HEK293 (cell line): ENCODE results near the gene DNAJB5.
A peak's percentile ranks its signal among the peaks of the same experiment; 100 is the strongest.

Source experiments
- CTCF ChIA-PET: fragments of 350-600 bp; formaldehyde crosslinking; extraction: SDS; loops from one replicate; lab custom pipeline; 2021; ENCODE audit warnings: antibody characterized with exemption; lab: Yijun Ruan, JAX
- POLR2A ChIA-PET: fragments of 300-600 bp; formaldehyde crosslinking; extraction: SDS; loops from one replicate; lab custom pipeline; 2020; ENCODE audit warnings: antibody characterized with exemption, inconsistent platforms; lab: Yijun Ruan, JAX
- H3K27ac ChIP-seq: fragments of 200-500 bp; sonication (Bioruptor generic); 2 replicates; pipeline ENCODE4 v1.5.1; 2014; ENCODE audit warnings: low read depth, low read length, control low read depth, inconsistent platforms; ENCODE audit errors: extremely low read depth
- H3K36me3 ChIP-seq, 2 experiments: fragments of 200-500 bp in 1 of 2; sonication (Bioruptor generic) in 1 of 2; 1 replicate in 1 of 2; 2 replicates in 1 of 2; pipeline ENCODE4 v1.5.1; 2014 to 2017; ENCODE audit warnings: inconsistent platforms in 2 of 2, low read length in 2 of 2; ENCODE audit not compliant: control insufficient read depth in 2 of 2, insufficient read depth in 1 of 2
- H3K4me1 ChIP-seq: fragments of 200-500 bp; sonication (Bioruptor generic); 2 replicates; pipeline ENCODE4 v1.5.1; 2014; ENCODE audit warnings: mild to moderate bottlenecking, low read length, inconsistent platforms; ENCODE audit not compliant: control insufficient read depth, insufficient read depth
- H3K4me3 ChIP-seq: 2 replicates; pipeline ENCODE4 v1.5.1; 2011; ENCODE audit warnings: low read depth, mild to moderate bottlenecking, control low read depth, low read length, moderate library complexity
- H3K9me3 ChIP-seq: fragments of 200-500 bp; sonication (Bioruptor generic); 2 replicates; pipeline ENCODE4 v1.5.1; 2014; ENCODE audit warnings: low read depth, low read length, inconsistent platforms; ENCODE audit not compliant: control insufficient read depth, insufficient read depth
- EGR2 ChIP-seq: fragments of 450-650 bp; formaldehyde crosslinking; IDR thresholded peaks from 2 replicates; pipeline ENCODE4 v1.5.1; 2016; ENCODE audit warnings: low read depth, missing biosample characterization, missing genetic modification characterization
- HIC1 ChIP-seq: fragments of 450-650 bp; formaldehyde crosslinking; IDR thresholded peaks from 2 replicates; pipeline ENCODE4 v1.5.1; 2016; ENCODE audit warnings: missing biosample characterization, missing genetic modification characterization
- REPIN1 ChIP-seq: fragments of 450-650 bp; formaldehyde crosslinking; IDR thresholded peaks from 2 replicates; pipeline ENCODE4 v1.5.1; 2017; ENCODE audit warnings: missing biosample characterization, missing genetic modification characterization, low read depth
- SCRT1 ChIP-seq: fragments of 450-650 bp; formaldehyde crosslinking; IDR thresholded peaks from 2 replicates; pipeline ENCODE4 v1.5.1; 2016; ENCODE audit warnings: missing biosample characterization, missing genetic modification characterization, borderline replicate concordance
- SP2 ChIP-seq: fragments of 450-650 bp; formaldehyde crosslinking; IDR thresholded peaks from 2 replicates; pipeline ENCODE4 v1.5.1; 2016; ENCODE audit warnings: missing biosample characterization, missing genetic modification characterization
- ZFHX2 ChIP-seq: fragments of 450-650 bp; formaldehyde crosslinking; conservative IDR thresholded peaks from 2 replicates; pipeline ENCODE4 v1.5.1; 2016; ENCODE audit warnings: missing biosample characterization, missing genetic modification characterization
- ZNF221 ChIP-seq: fragments of 450-650 bp; formaldehyde crosslinking; IDR thresholded peaks from 2 replicates; pipeline ENCODE4 v1.5.1; 2017; ENCODE audit warnings: missing biosample characterization, missing genetic modification characterization, borderline replicate concordance
- ZNF292 ChIP-seq: fragments of 450-650 bp; formaldehyde crosslinking; IDR thresholded peaks from 2 replicates; pipeline ENCODE4 v1.5.1; 2016; ENCODE audit warnings: low read depth, missing biosample characterization, missing genetic modification characterization, borderline replicate concordance
- ZNF335 ChIP-seq: fragments of 450-650 bp; formaldehyde crosslinking; conservative IDR thresholded peaks from 2 replicates; pipeline ENCODE4 v1.5.1; 2016; ENCODE audit warnings: missing biosample characterization, missing genetic modification characterization
- ZNF391 ChIP-seq: fragments of 450-650 bp; formaldehyde crosslinking; IDR thresholded peaks from 2 replicates; pipeline ENCODE4 v1.5.1; 2016; ENCODE audit warnings: low read depth, missing biosample characterization, missing genetic modification characterization, borderline replicate concordance
- ZNF394 ChIP-seq: fragments of 450-650 bp; formaldehyde crosslinking; IDR thresholded peaks from 2 replicates; pipeline ENCODE4 v1.5.1; 2016; ENCODE audit warnings: missing biosample characterization, missing genetic modification characterization, mild to moderate bottlenecking, moderate library complexity, borderline replicate concordance
- TF ChIP-seq, protein P1 (sequence below): sonication (generic); formaldehyde crosslinking; IDR thresholded peaks from 2 replicates; pipeline ENCODE4 v1.8.1; 2022; ENCODE audit warnings: mild to moderate bottlenecking, moderate library complexity, missing genetic modification reagents
- TF ChIP-seq, protein P2 (sequence below): fragments of 450-650 bp; formaldehyde crosslinking; IDR thresholded peaks from 2 replicates; pipeline ENCODE4 v1.5.1; 2017; ENCODE audit warnings: missing biosample characterization, missing genetic modification characterization
- TF ChIP-seq, protein P3 (sequence below): fragments of 450-650 bp; formaldehyde crosslinking; IDR thresholded peaks from 2 replicates; pipeline ENCODE4 v1.5.1; 2016; ENCODE audit warnings: missing biosample characterization, missing genetic modification characterization

DNAJB5 gene

DNA sequence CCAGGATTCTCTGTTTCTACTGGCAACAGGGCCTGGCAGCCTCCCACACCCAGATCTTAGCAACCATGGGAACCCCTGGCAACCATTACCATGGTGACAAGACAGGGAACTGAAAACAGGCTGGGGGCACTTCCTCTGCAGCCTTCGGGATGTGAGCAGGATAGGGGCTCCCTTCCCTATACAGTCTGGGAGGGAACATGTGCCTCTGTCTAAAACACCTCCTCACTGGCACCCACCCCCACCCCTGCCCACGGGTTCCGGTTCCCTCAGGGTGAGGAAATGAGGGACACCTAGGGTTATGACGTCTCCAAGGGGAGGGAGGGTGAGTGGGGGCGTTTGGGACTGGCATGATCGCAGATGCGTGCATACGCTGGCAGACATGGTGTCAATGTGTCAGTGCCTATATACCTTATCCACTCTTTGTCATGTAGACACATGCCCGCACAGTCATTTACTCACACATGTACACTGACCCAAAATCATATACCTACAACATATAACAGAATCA is 3.0 kb upstream of the DNAJB5 start (continued):
- no peak for TF ChIP-seq ZNF292 (tag by site-specific recombination)
- TF ChIP-seq ZFHX2 (tag by site-specific recombination) = peak; percentile 35; the same call in 1 of the 2 replicates

DNA sequence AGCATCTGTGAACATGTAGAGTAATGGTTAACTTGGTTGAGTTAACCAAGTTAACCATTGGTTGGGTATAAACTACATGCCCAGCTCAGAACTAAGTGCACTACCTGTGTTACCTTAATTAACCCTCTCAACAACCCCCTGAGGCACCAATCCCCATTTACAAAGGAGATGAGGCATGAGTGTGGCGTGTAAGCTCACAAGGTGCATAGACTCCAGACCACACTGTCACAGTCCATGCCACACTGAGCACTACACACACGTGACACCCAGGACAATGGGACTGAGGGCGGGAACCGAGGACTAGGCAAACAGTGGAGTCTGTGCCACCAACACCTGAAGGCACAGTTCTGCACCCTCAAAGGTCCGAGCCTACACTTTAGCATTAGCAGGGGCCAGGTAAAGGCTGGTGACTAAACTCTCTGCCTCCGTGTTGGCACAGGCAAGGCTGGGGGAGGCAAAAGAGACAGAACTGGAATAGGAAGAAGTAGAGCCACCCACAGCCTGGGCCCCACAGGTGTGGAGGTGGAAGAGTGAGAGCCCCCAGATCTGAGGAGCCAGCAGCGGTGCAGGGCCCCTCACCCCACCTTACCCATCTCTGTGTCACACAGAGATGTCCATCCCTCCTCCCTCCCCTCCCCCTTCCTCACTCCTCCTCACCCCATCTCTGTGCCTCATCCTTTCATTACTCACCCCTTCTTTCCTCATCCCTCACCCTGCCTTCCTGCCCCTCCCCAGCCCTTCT is 2.2 kb upstream of the DNAJB5 start:
- H3K9me3 ChIP-seq = no peaks in the 10 kb centered on the region
- H3K36me3 ChIP-seq = no peaks in the 10 kb centered on the region
- TF ChIP-seq EGR2 (tag by site-specific recombination) (0 out of 2 replicates have a peak, but pooled peaks have one; percentile 6), ZNF221 (tag by site-specific recombination) (no peak), SCRT1 (no peak), ZFHX2 (tag by site-specific recombination) (peak; percentile 65)
- TF ChIP-seq, protein P1, sequence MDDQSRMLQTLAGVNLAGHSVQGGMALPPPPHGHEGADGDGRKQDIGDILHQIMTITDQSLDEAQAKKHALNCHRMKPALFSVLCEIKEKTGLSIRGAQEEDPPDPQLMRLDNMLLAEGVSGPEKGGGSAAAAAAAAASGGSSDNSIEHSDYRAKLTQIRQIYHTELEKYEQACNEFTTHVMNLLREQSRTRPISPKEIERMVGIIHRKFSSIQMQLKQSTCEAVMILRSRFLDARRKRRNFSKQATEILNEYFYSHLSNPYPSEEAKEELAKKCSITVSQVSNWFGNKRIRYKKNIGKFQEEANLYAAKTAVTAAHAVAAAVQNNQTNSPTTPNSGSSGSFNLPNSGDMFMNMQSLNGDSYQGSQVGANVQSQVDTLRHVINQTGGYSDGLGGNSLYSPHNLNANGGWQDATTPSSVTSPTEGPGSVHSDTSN (CRISPR knock-in tag) = no peak
- H3K4me3 ChIP-seq = no peak overlapping the region
- CTCF ChIA-PET = interaction anchor here (0.6 to 1.1 kb wide), 2 partner anchors 31 to 228 kb away, joined by 3 to 4 read pairs; no protein-coding TSS in a partner anchor
- POLR2A ChIA-PET = no interaction called here
- no peak overlapping the region for H3K27ac ChIP-seq
- peaks cover 2% of the 10 kb centered on the region; the same call in 1 of the 2 replicates for H3K4me1 ChIP-seq

GRCh38 chr9:34988218-34989002 is 1.1 kb upstream of the DNAJB5 start:
- TF ChIP-seq ZFHX2 (tag by site-specific recombination) = peak; percentile 39
- TF ChIP-seq ZNF391 = no peak
- TF ChIP-seq ZNF394 (tag by site-specific recombination) = no peak
- Histone ChIP-seq H3K27ac (no peak overlapping the region; the same call in 1 of the 2 replicates), H3K4me3 (peak overlapping the region; percentile 51), H3K4me1 (peaks cover 2% of the 10 kb centered on the region; the same call in 1 of the 2 replicates), H3K36me3 (no peaks in the 10 kb centered on the region), H3K9me3 (no peaks in the 10 kb centered on the region)
- ChIA-PET CTCF (interaction anchor here (8.5 kb wide), 1 partner anchor 90 kb away, joined by 116 read pairs; no protein-coding TSS in a partner anchor), POLR2A (interaction anchor here (0.8 to 2.0 kb wide), 2 partner anchors 84 to 1408 kb away, joined by 6 to 8 read pairs; partner anchors contain the start of gene VCP)

DNA sequence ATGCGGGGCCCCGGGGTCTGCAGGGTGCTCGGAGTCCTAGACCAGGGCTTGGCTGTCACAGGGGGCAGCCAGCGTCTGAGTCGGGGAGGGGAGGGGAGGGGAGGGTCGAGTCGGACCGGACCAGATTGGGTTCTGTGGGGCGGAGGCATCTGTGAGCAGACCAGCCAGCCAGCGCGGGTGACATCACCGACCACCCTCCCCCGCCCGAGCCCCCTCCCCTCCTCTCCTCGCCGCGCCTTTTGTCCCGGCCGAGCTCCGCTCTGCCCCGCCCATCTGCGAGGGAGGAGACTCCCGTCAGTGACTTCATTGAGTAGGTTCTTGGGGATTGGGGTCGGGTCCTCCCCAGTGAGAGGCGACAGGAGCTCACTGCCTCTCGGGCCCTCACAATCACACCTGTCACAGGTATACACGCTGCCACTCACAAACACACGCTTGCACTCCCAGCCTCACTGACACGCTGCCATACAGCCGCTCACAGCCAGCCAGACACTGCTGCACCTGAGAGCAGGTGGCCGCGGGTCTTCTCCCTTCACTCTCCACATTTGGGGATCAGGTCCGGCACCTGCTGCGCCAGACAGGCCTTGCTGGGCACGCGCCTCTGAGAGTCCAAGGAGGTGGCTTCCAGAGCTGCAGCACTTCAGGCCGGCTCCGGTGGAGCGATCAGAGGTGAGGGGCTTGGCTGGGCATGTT is 546 bp downstream of the DNAJB5 start:
- Histone ChIP-seq H3K27ac (no peak overlapping the region), H3K9me3 (no peaks in the 10 kb centered on the region), H3K36me3 (no peaks in the 10 kb centered on the region), H3K4me1 (peaks cover 2% of the 10 kb centered on the region; the same call in 1 of the 2 replicates), H3K4me3 (peak overlapping the region; percentile 76)
- ChIA-PET POLR2A (interaction anchor here (0.6 to 2.0 kb wide), 11 partner anchors 8 to 474 kb away, joined by 3 to 7 read pairs (median 4); partner anchors contain the start of gene VCP), CTCF (interaction anchor here (0.7 to 8.5 kb wide), 5 partner anchors 11 to 564 kb away, joined by 3 to 116 read pairs (median 4); no protein-coding TSS in a partner anchor)
- no peak for TF ChIP-seq REPIN1 (tag by site-specific recombination)
- TF ChIP-seq, protein P2, sequence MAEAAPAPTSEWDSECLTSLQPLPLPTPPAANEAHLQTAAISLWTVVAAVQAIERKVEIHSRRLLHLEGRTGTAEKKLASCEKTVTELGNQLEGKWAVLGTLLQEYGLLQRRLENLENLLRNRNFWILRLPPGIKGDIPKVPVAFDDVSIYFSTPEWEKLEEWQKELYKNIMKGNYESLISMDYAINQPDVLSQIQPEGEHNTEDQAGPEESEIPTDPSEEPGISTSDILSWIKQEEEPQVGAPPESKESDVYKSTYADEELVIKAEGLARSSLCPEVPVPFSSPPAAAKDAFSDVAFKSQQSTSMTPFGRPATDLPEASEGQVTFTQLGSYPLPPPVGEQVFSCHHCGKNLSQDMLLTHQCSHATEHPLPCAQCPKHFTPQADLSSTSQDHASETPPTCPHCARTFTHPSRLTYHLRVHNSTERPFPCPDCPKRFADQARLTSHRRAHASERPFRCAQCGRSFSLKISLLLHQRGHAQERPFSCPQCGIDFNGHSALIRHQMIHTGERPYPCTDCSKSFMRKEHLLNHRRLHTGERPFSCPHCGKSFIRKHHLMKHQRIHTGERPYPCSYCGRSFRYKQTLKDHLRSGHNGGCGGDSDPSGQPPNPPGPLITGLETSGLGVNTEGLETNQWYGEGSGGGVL (tag by site-specific recombination) = peak; percentile 48
- no peak for TF ChIP-seq ZNF335
- TF ChIP-seq SP2 (tag by site-specific recombination) = peak; percentile 25; the same call in 1 of the 2 replicates
- TF ChIP-seq, protein P3, sequence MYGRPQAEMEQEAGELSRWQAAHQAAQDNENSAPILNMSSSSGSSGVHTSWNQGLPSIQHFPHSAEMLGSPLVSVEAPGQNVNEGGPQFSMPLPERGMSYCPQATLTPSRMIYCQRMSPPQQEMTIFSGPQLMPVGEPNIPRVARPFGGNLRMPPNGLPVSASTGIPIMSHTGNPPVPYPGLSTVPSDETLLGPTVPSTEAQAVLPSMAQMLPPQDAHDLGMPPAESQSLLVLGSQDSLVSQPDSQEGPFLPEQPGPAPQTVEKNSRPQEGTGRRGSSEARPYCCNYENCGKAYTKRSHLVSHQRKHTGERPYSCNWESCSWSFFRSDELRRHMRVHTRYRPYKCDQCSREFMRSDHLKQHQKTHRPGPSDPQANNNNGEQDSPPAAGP (tag by site-specific recombination) = 0 out of 2 replicates have a peak, but pooled peaks have one; percentile 40
- 0 out of 2 replicates have a peak, but pooled peaks have one; percentile 45 for TF ChIP-seq HIC1 (tag by site-specific recombination)
